HepG2 (cell line): ENCODE data around the gene MAML1. TPM values are rescaled to one million over a fixed set of nuclear protein-coding genes. Genes with fewer than 3 reads are reported as not detected.

Experiments
- ADNP ChIP-seq: sonication (generic); formaldehyde crosslinking; IDR thresholded peaks from 2 replicates; pipeline ENCODE4 v1.4.0; 2020; ENCODE audit warnings: missing genetic modification reagents
- ARHGAP35 ChIP-seq: sonication (generic); formaldehyde crosslinking; IDR thresholded peaks from 2 replicates; pipeline ENCODE4 v1.9.0; 2022; ENCODE audit warnings: mild to moderate bottlenecking, inconsistent platforms, moderate library complexity, missing genetic modification reagents, borderline replicate concordance
- ASH2L ChIP-seq: fragments of 300-600, 200-600 bp; sonication (generic); IDR thresholded peaks from 2 replicates; pipeline ENCODE4 v1.7.0; 2017; ENCODE audit warnings: low read depth, mild to moderate bottlenecking, moderate library complexity, mixed read lengths, low read length; ENCODE audit not compliant: insufficient read length
- BRCA1 ChIP-seq: sonication (generic); formaldehyde crosslinking; IDR thresholded peaks from 2 replicates; pipeline ENCODE4 v1.4.0; 2020; ENCODE audit warnings: missing genetic modification reagents
- CEBPB ChIP-seq: IDR thresholded peaks from 2 replicates; pipeline ENCODE4 v1.6.1; 2011; ENCODE audit warnings: low read depth, low read length, improper control_type of control experiment, borderline replicate concordance
- ERF ChIP-seq: IDR thresholded peaks from 2 replicates; pipeline ENCODE4 v1.6.1; 2018; ENCODE audit warnings: missing biosample characterization, missing genetic modification reagents
- ETV6 ChIP-seq: sonication (generic); formaldehyde crosslinking; conservative IDR thresholded peaks from 2 replicates; pipeline ENCODE4 v1.4.0; 2020; ENCODE audit warnings: missing genetic modification reagents
- EZH2 ChIP-seq: conservative IDR thresholded peaks from 2 replicates; pipeline ENCODE4 v1.6.1; 2012; ENCODE audit warnings: mild to moderate bottlenecking, low read depth, low read length, moderate library complexity
- GABPA ChIP-seq, 2 experiments: IDR thresholded peaks; 2 replicates each; pipeline ENCODE4 v1.6.1; 2011 to 2016; ENCODE audit warnings: low read depth in 2 of 2, low read length in 1 of 2, missing biosample characterization in 1 of 2, missing genetic modification characterization in 1 of 2
- HMGXB4 ChIP-seq, 2 experiments: sonication (generic) in 1 of 2; formaldehyde crosslinking in 1 of 2; IDR thresholded peaks; 2 replicates each; pipeline versions ENCODE4 v1.4.0 to v1.6.1; 2018 to 2020; ENCODE audit warnings: missing genetic modification reagents in 2 of 2, borderline replicate concordance in 1 of 2, low read depth in 1 of 2, mild to moderate bottlenecking in 1 of 2, missing biosample characterization in 1 of 2
- MED13 ChIP-seq: sonication (generic); formaldehyde crosslinking; IDR thresholded peaks from 2 replicates; pipeline ENCODE4 v1.5.0; 2020; ENCODE audit warnings: missing genetic modification reagents
- MIER2 ChIP-seq: IDR thresholded peaks from 2 replicates; pipeline ENCODE4 v1.6.1; 2016; ENCODE audit warnings: missing biosample characterization, missing genetic modification reagents
- RFXAP ChIP-seq: sonication (generic); formaldehyde crosslinking; IDR thresholded peaks from 2 replicates; pipeline ENCODE4 v1.4.0; 2020; ENCODE audit warnings: missing genetic modification reagents, borderline replicate concordance
- SMAD9 ChIP-seq: sonication (generic); formaldehyde crosslinking; IDR thresholded peaks from 2 replicates; pipeline ENCODE4 v1.5.1; 2020; ENCODE audit warnings: mild to moderate bottlenecking, missing genetic modification reagents
- SNAPC2 ChIP-seq: sonication (generic); formaldehyde crosslinking; IDR thresholded peaks from 2 replicates; pipeline ENCODE4 v1.8.1; 2022; ENCODE audit warnings: mild to moderate bottlenecking, missing genetic modification reagents
- SOX13 ChIP-seq, 3 experiments: fragments of 450-650 bp in 1 of 3; sonication (generic) in 1 of 3; formaldehyde crosslinking in 1 of 3; IDR thresholded peaks in 2 of 3; conservative IDR thresholded peaks in 1 of 3; 2 replicates each; pipeline versions ENCODE4 v1.5.0 to v1.6.1; 2016 to 2020; ENCODE audit warnings: antibody characterized with exemption in 1 of 3, mild to moderate bottlenecking in 1 of 3, missing compliant biosample characterization in 1 of 3, missing genetic modification reagents in 1 of 3, moderate library complexity in 1 of 3
- SRF ChIP-seq: IDR thresholded peaks from 2 replicates; pipeline ENCODE4 v1.6.1; 2011; ENCODE audit warnings: mild to moderate bottlenecking, low read depth, low read length, moderate library complexity
- TAF15 ChIP-seq: fragments of 200-400 bp; formaldehyde crosslinking; IDR thresholded peaks from one replicate; pipeline ENCODE4 v1.6.1; 2018; ENCODE audit warnings: mild to moderate bottlenecking, low read depth, low read length; ENCODE audit not compliant: poor library complexity, severe bottlenecking
- TOPORS ChIP-seq: sonication (generic); formaldehyde crosslinking; IDR thresholded peaks from 2 replicates; pipeline ENCODE4 v1.8.0; 2023; ENCODE audit warnings: mild to moderate bottlenecking, missing genetic modification reagents
- TP53 ChIP-seq: sonication (generic); formaldehyde crosslinking; conservative IDR thresholded peaks from 2 replicates; pipeline ENCODE4 v1.4.0; 2020; ENCODE audit warnings: missing genetic modification reagents
- YY1 ChIP-seq: IDR thresholded peaks from 2 replicates; pipeline ENCODE4 v1.6.1; 2011; ENCODE audit warnings: low read length, low read depth, moderate library complexity, mild to moderate bottlenecking; ENCODE audit not compliant: insufficient read depth, insufficient replicate concordance
- ZFP37 ChIP-seq: sonication (generic); formaldehyde crosslinking; IDR thresholded peaks from 2 replicates; pipeline ENCODE4 v1.4.0; 2020; ENCODE audit warnings: missing genetic modification reagents, borderline replicate concordance
- ZNF441 ChIP-seq: sonication (generic); formaldehyde crosslinking; IDR thresholded peaks from 2 replicates; pipeline ENCODE4 v1.7.0; 2021; ENCODE audit warnings: missing genetic modification reagents, borderline replicate concordance
- ZNF775 ChIP-seq: sonication (generic); formaldehyde crosslinking; IDR thresholded peaks from 2 replicates; pipeline ENCODE4 v1.4.0; 2020; ENCODE audit warnings: missing genetic modification reagents, mild to moderate bottlenecking, moderate library complexity, borderline replicate concordance
- ZNF839 ChIP-seq: sonication (generic); formaldehyde crosslinking; IDR thresholded peaks from 2 replicates; pipeline ENCODE4 v1.4.0; 2020; ENCODE audit warnings: missing genetic modification reagents, mild to moderate bottlenecking, borderline replicate concordance
- ZSCAN30 ChIP-seq: sonication (generic); formaldehyde crosslinking; IDR thresholded peaks from 2 replicates; pipeline ENCODE4 v1.5.0; 2020; ENCODE audit warnings: mild to moderate bottlenecking, missing genetic modification reagents
- polyA plus RNA-seq, 8 experiments: library from polyadenylated mRNA; depleted of rRNA in 3 of 8; stranded (reverse) in 7 of 8; unstranded in 1 of 8; fragments of >200 nt; fragmentation: Illumina TruSeq in 4 of 8; extraction: Trizol in 4 of 8; gene quantifications; 2 replicates each; pipeline versions ENCODE4 v1.2.1 to v1.2.3, GENCODE V29; 2011 to 2016; ENCODE audit warnings: low read depth in 4 of 8, missing spikeins in 1 of 8, mixed read lengths in 1 of 8; ENCODE audit not compliant: insufficient read depth in 1 of 8
- total RNA-seq, 5 experiments: library from RNA; depleted of rRNA; stranded (reverse); fragments of >200 nt; fragmentation: Illumina TruSeq; extraction: Trizol; gene quantifications; 2 replicates each; pipeline ENCODE4 v1.2.3, GENCODE V29; 2016; ENCODE audit warnings: low read depth in 1 of 5
- TF ChIP-seq, protein P1 (sequence below): sonication (generic); formaldehyde crosslinking; IDR thresholded peaks from 2 replicates; pipeline ENCODE4 v1.4.0; 2020; ENCODE audit warnings: low read depth, mild to moderate bottlenecking, missing genetic modification reagents

Gene MAML1
- total and polyA plus RNA-seq, 2 of the 13 experiments (the other 11 are each of a cell fraction or from before 2014, with no cell fraction given), result 10.0 to 10.8 TPM

- TF ChIP-seq ZSCAN30 (CRISPR knock-in tag) (no peak), MIER2 (no peak), ZNF839 (CRISPR knock-in tag) (no peak), ZNF775 (CRISPR knock-in tag) (no peak), HMGXB4 (CRISPR knock-in tag; IDR thresholded peaks at IDR 0.05; ENCODE audit: borderline replicate concordance in 1 of 2, low read depth in 1 of 2) (0 out of 4 replicates have a peak, but pooled peaks of 1 of the 2 experiments have one; percentile 65), BRCA1 (0 out of 2 replicates have a peak, but pooled peaks have one; percentile 9), SMAD9 (CRISPR knock-in tag) (no peak), CEBPB (peak; percentile 86), TAF15 (peak; percentile 94), ZNF441 (CRISPR knock-in tag) (no peak), ADNP (CRISPR knock-in tag) (no peak), GABPA (IDR thresholded peaks at IDR 0.05; ENCODE audit: low read depth, low read length) (no peak), GABPA (CRISPR knock-in tag; IDR thresholded peaks at IDR 0.05; ENCODE audit: low read depth) (peak; percentile 63; the same call in 1 of the 2 replicates), ERF (peak; percentile 97), SNAPC2 (CRISPR knock-in tag) (peak; percentile 86; the same call in 1 of the 2 replicates), SOX13 (IDR thresholded peaks at IDR 0.05) (no peak), SOX13 (CRISPR knock-in tag; conservative IDR thresholded peaks at IDR 0.05 in 1 of 2, IDR thresholded peaks at IDR 0.05 in 1 of 2) (peak in 1 of 2 experiments; percentile 85; a peak in 2 of 4 replicates), ASH2L (peak; percentile 52), EZH2 (no peak), SRF (no peak), YY1 (peak; percentile 75), ARHGAP35 (CRISPR knock-in tag) (no peak; the same call in 1 of the 2 replicates), ETV6 (no peak), RFXAP (CRISPR knock-in tag) (no peak; the same call in 1 of the 2 replicates), MED13 (peak; percentile 94; the same call in 1 of the 2 replicates), ZFP37 (CRISPR knock-in tag) (peak; percentile 80; the same call in 1 of the 2 replicates), TOPORS (CRISPR knock-in tag) (peak; percentile 78; the same call in 1 of the 2 replicates), TP53 (CRISPR knock-in tag) (no peak)
- TF ChIP-seq, protein P1, sequence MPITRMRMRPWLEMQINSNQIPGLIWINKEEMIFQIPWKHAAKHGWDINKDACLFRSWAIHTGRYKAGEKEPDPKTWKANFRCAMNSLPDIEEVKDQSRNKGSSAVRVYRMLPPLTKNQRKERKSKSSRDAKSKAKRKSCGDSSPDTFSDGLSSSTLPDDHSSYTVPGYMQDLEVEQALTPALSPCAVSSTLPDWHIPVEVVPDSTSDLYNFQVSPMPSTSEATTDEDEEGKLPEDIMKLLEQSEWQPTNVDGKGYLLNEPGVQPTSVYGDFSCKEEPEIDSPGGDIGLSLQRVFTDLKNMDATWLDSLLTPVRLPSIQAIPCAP, result peak; percentile 20; the same call in 1 of the 2 replicates
Measured at GRCh38 chr5:179818746-179819295, 86.2 kb downstream of the MAML1 start (continued).
